ENCODE results near the gene OSMR. TPM values are rescaled to one million over a fixed set of nuclear protein-coding genes. Genes with fewer than 3 reads are reported as not detected.

OSMR gene
- polyA plus RNA-seq, 1 of the 3 experiments (the other 2 are of a cell fraction), result 56.0 TPM

- H3K9ac ChIP-seq, result no peak overlapping the region
- ChIA-PET POLR2A (no interaction called here), CTCF (no interaction called here)
- peak overlapping the region; percentile 13; the same call in 1 of the 2 replicates for H3K4me2 ChIP-seq
- 43% methylated on average over 1 of the region's 1 CpG for WGBS (ENCODE audit: low lambda C conversion rate)
- peak overlapping the region in 1 of 2 experiments; percentile 90; a peak in 2 of 4 replicates for H3K27ac ChIP-seq (ENCODE audit: low read depth in 2 of 2, low read length in 1 of 2)
- H3K27me3 ChIP-seq (ENCODE audit: insufficient read depth), result no peaks in the 10 kb centered on the region
- TF ChIP-seq TAF1 (IDR thresholded peaks at IDR 0.05; ENCODE audit: borderline replicate concordance, low read depth, low read length), result no peak
- no peak for TF ChIP-seq SIN3A (IDR thresholded peaks at IDR 0.05; ENCODE audit: borderline replicate concordance, low read depth, low read length)
- no peak for TF ChIP-seq NRF1 (IDR thresholded peaks at IDR 0.05; ENCODE audit: low read depth, low read length)
- no peak for TF ChIP-seq REST (IDR thresholded peaks at IDR 0.05; ENCODE audit: low read depth, low read length)
- no peak for TF ChIP-seq GABPA (IDR thresholded peaks at IDR 0.05; ENCODE audit: low read depth)
- peaks cover 5% of the 10 kb centered on the region; the same call in 1 of the 2 replicates for H4K20me1 ChIP-seq (ENCODE audit: insufficient read depth)
- H3K79me2 ChIP-seq (ENCODE audit: insufficient read depth), result peaks cover 53% of the 10 kb centered on the region
- H3K9me2 ChIP-seq, result no peaks in the 10 kb centered on the region
- peaks cover 0 to 23% of the 10 kb centered on the region in 2 experiments for H3K4me1 ChIP-seq (ENCODE audit: control insufficient read depth in 1 of 2, insufficient read depth in 2 of 2, low read depth in 1 of 2, low read length in 1 of 2)
- H3K9me3 ChIP-seq, result no peaks in the 10 kb centered on the region
- DNase-seq, result no peak
- peaks cover 8 to 30% of the 10 kb centered on the region in 2 experiments for H3K36me3 ChIP-seq (replicated peaks in 1 of 2; ENCODE audit: control insufficient read depth in 1 of 2, insufficient read depth in 2 of 2, low read length in 1 of 2)
- no peak overlapping the region for H3K4me3 ChIP-seq (ENCODE audit: low read depth in 2 of 2, low read length in 1 of 2)
- H2AFZ ChIP-seq (ENCODE audit: low read depth), result no peak overlapping the region
- peaks cover 31% of the 10 kb centered on the region for H3F3A ChIP-seq (replicated peaks; ENCODE audit: insufficient read depth)
These were observed 24.8 kb downstream of the OSMR start for GRCh38 chr5:38870595-38870994.

GRCh38 chr5:38871058-38871605 is 25.3 kb downstream of the OSMR start:
- no peaks in the 10 kb centered on the region for H3K9me3 ChIP-seq
- H3K4me1 ChIP-seq (ENCODE audit: control insufficient read depth in 1 of 2, insufficient read depth in 2 of 2, low read depth in 1 of 2, low read length in 1 of 2), result peaks cover 0 to 23% of the 10 kb centered on the region in 2 experiments
- peak overlapping the region; percentile 6; the same call in 1 of the 2 replicates for H3K9ac ChIP-seq
- peak overlapping the region in 1 of 2 experiments; percentile 90; a peak in 2 of 4 replicates for H3K27ac ChIP-seq (ENCODE audit: low read depth in 2 of 2, low read length in 1 of 2)
- no peak overlapping the region for H3K4me3 ChIP-seq (ENCODE audit: low read depth in 2 of 2, low read length in 1 of 2)
- H3K4me2 ChIP-seq, result peak overlapping the region; percentile 13; the same call in 1 of the 2 replicates
- no peak for DNase-seq
- H3K79me2 ChIP-seq (ENCODE audit: insufficient read depth), result peaks cover 48% of the 10 kb centered on the region
- no peak overlapping the region for H2AFZ ChIP-seq (ENCODE audit: low read depth)
- peaks cover 10 to 34% of the 10 kb centered on the region in 2 experiments for H3K36me3 ChIP-seq (replicated peaks in 1 of 2; ENCODE audit: control insufficient read depth in 1 of 2, insufficient read depth in 2 of 2, low read length in 1 of 2)
- no peaks in the 10 kb centered on the region for H3K9me2 ChIP-seq
- H3K27me3 ChIP-seq (ENCODE audit: insufficient read depth), result no peaks in the 10 kb centered on the region
- 11% methylated on average over 2 of the region's 2 CpGs for WGBS (ENCODE audit: low lambda C conversion rate)
- H3F3A ChIP-seq (replicated peaks; ENCODE audit: insufficient read depth), result peaks cover 31% of the 10 kb centered on the region
- ChIA-PET POLR2A (no interaction called here), CTCF (no interaction called here)
- TF ChIP-seq PBX3 (IDR thresholded peaks at IDR 0.05), result peak; percentile 27; the same call in 1 of the 2 replicates
- TF ChIP-seq ZBTB33 (IDR thresholded peaks at IDR 0.05; ENCODE audit: borderline replicate concordance, low read depth), result no peak
- H4K20me1 ChIP-seq (ENCODE audit: insufficient read depth), result no peaks in the 10 kb centered on the region; the same call in 1 of the 2 replicates

Measured in SK-N-SH (cell line).